ENCODE data around the gene ZNF816. TPM values are rescaled to one million over a fixed set of nuclear protein-coding genes. Genes with fewer than 3 reads are reported as not detected.
"Not testable (repeated sequence)": the region's sequence is repeated elsewhere in the genome, so short reads cannot be mapped to it uniquely, and the experiment has no call there.

Gene ZNF816
- total RNA-seq, 2 experiments from 2014 or later = 11.2 to 12.9 TPM

DNA sequence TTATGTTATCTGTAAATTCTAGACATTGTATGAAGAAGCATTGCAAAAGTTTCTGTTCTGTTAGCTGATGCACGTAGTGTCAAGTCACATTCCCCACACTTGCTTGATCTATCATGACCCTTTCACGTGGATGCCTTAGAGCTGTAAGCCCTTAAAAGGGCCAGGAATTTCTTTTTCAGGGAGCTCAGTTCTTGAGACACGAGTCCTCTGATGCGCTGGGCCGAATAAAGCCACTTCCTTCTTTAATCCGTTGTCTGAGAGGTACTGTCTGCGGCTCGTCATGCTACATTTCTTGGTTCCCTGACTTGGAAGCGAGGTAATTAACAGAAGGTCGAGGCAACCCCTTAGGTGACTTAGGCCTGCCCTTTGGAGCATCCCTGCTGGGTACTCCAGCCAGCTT, 5.8 kb downstream of the ZNF816 start:
- H3K36me3 Mint-ChIP-seq (ENCODE audit: low read depth) = peaks cover 94% of the 10 kb centered on the region
- peaks cover 58% of the 10 kb centered on the region for H3K9me3 Mint-ChIP-seq (ENCODE audit: insufficient read depth)
- no peaks in the 10 kb centered on the region for H3K27me3 Mint-ChIP-seq (ENCODE audit: low read depth)
- peaks cover 16% of the 10 kb centered on the region for H3K4me1 Mint-ChIP-seq (ENCODE audit: low read depth)
- H3K4me3 Mint-ChIP-seq = no peak overlapping the region
- POLR2A ChIA-PET = no interaction called here
- ATAC-seq = no peak
- CTCF ChIA-PET = no interaction called here
- H3K27ac Mint-ChIP-seq = no peak overlapping the region
- DNase-seq = no peak

DNA sequence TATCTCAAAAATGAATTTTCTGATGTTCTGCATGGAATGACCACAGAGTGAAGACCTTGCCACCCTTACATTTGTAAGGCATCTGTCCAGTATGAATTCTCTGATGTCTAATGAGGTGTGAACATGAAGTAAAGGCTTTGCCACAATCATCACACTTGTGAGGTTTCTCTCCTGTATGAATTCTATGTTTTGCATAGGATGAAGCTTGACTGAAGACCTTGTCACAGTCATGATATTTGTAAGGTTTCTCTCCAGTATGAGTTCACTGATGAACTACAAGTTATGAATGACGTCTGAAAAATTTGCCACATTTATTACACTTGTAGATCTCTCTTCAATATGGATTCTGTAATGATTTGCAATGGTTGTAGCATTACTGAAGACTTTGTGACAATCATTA, 13.3 kb downstream of the ZNF816 start:
- peaks cover 63% of the 10 kb centered on the region for H3K9me3 Mint-ChIP-seq (ENCODE audit: insufficient read depth)
- ATAC-seq = no peak
- no peak overlapping the region for H3K4me3 Mint-ChIP-seq
- peaks cover 61% of the 10 kb centered on the region for H3K36me3 Mint-ChIP-seq (ENCODE audit: low read depth)
- CTCF ChIA-PET = no interaction called here
- POLR2A ChIA-PET = no interaction called here
- no peak for DNase-seq
- H3K27ac Mint-ChIP-seq = no peak overlapping the region
- no peaks in the 10 kb centered on the region for H3K27me3 Mint-ChIP-seq (ENCODE audit: low read depth)
- no peaks in the 10 kb centered on the region for H3K4me1 Mint-ChIP-seq (ENCODE audit: low read depth)

DNA sequence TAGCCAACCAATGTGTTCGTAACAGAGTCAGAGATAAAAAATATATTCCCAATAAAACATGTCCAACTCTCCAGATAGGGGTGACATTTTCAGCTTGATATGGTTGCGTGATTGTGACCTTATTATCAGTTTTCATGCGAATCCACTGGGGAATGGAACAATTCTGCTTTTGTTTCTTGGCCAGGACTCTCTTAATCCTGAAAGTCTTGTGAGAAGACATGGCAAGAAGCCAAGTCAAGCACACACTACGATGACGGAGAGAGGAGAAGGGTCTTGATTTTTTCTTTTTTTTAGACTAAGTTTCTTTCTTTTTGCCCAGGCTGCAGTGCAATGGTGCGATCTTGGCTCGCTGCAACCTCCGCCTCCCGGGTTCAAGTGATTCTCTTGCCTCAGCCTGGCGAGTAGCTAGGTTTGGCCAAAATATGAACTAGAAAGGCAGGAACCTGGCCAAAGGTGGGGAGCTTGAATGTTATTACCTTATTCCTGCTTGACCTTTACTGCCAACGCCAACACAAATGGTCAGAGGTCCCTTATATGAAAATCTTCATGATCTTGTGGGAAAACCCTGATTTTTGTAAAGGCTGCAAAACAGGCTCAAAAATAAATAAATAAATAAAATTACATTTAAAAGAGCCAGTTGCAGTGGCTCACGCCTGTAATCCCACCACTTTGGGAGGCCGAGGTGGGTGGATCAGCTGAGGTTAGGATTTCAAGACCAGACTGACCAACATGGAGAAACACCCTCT, 14.5 kb downstream of the ZNF816 start:
- ATAC-seq (no peak), DNase-seq (no peak)
- Mint-ChIP-seq H3K4me1 (ENCODE audit: low read depth) (peaks cover 2% of the 10 kb centered on the region), H3K27ac (no peak overlapping the region), H3K36me3 (ENCODE audit: low read depth) (peaks cover 54% of the 10 kb centered on the region), H3K9me3 (ENCODE audit: insufficient read depth) (peaks cover 63% of the 10 kb centered on the region), H3K4me3 (no peak overlapping the region), H3K27me3 (ENCODE audit: low read depth) (no peaks in the 10 kb centered on the region)
- CTCF ChIA-PET = no interaction called here
- POLR2A ChIA-PET = no interaction called here

DNA sequence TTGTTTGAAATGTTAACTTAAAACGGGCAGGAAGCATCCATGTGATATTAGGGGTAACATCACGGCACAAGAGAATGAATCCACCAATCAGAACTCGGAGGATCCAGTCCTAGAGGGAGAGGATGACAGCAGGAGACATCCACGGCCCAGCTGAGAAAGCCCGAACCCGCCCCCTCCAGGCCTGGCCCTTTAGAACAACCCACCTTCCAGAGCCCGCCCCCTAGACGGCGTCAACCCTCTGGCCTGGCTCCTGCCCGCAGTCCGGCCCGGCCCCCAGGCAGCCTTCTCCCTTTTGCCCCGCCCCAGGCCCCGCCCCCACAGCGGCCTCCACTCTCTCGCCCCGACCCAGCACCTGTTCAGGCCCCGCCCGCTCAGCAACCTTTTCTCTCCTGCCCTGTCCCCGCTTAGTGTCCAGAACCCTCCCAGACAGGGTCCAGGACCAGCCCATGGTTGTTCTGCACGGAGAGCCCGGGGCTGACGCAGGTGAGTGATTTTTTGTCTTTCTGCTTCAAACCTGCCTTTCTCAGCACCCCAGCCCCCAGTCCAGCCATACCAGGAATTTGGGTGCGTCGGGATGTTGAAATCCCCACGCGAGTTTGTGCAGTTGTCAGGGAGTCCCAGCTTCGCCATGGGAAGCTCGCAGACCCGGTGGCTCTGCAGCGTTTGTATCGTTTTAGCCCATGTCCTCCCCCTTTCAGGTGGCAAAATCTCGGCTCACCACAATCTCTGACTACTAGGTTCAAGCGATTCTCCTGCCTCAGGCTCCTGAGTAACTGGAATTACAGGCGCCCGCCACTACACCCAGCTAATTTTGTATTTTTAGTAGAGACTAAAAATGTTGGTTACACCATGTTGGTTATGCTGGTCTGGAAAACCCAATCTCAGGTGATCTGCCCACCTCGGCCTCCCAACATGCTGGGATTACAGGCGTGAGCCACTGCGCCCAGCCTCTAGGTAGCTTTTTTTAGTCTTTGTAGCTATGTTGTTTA, 16.1 kb downstream of the ZNF816 start:
- ChIA-PET CTCF (no interaction called here), POLR2A (interaction anchor here (0.6 kb wide), 1 partner anchor 420 kb away, joined by 4 read pairs; no protein-coding TSS in a partner anchor)
- DNase-seq = no peak
- H3K27ac Mint-ChIP-seq = no peak overlapping the region
- H3K27me3 Mint-ChIP-seq (ENCODE audit: low read depth) = no peaks in the 10 kb centered on the region
- H3K4me3 Mint-ChIP-seq = no peak overlapping the region
- peaks cover 5% of the 10 kb centered on the region for H3K4me1 Mint-ChIP-seq (ENCODE audit: low read depth)
- no peak for ATAC-seq
- H3K36me3 Mint-ChIP-seq (ENCODE audit: low read depth) = peaks cover 40% of the 10 kb centered on the region
- H3K9me3 Mint-ChIP-seq (ENCODE audit: insufficient read depth) = peaks cover 51% of the 10 kb centered on the region

DNA sequence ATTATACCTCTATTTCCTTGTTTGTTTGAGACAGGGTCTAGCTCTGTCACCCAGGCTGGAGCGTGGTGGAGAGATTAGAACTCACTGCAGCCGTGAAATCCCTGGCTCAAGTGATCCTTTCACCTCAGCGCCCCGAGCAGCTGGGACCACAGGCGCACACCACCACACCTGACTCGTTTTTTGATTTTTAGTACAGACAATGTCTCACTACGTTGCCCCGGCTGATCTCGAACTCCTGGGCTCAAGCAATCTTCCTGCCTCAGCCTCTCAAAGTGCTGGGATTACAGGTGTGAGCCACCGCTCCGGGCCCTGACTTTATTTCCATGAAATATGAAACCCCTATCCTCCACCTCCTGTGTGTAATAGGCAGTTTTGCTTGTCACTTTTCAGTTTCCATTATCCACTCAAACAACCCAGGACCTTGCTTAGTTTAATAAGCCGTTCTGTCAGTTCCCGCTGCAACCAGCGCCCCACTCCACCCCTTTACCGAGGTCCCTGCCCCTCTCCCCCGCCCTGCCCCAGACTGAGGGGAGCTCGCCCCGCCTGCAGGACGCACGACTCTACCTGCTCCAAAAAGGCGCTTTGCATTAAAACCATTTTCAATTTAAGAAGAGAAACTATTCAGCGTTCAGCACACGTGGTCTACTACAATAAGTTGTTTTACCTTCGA, 16.9 kb downstream of the ZNF816 start:
- no peak for ATAC-seq
- peaks cover 35% of the 10 kb centered on the region for H3K36me3 Mint-ChIP-seq (ENCODE audit: low read depth)
- no peaks in the 10 kb centered on the region for H3K27me3 Mint-ChIP-seq (ENCODE audit: low read depth)
- CTCF ChIA-PET = no interaction called here
- H3K4me1 Mint-ChIP-seq (ENCODE audit: low read depth) = peaks cover 13% of the 10 kb centered on the region
- no peak overlapping the region for H3K27ac Mint-ChIP-seq
- no peak for DNase-seq
- peaks cover 43% of the 10 kb centered on the region for H3K9me3 Mint-ChIP-seq (ENCODE audit: insufficient read depth)
- no peak overlapping the region for H3K4me3 Mint-ChIP-seq
- POLR2A ChIA-PET = no interaction called here

DNA sequence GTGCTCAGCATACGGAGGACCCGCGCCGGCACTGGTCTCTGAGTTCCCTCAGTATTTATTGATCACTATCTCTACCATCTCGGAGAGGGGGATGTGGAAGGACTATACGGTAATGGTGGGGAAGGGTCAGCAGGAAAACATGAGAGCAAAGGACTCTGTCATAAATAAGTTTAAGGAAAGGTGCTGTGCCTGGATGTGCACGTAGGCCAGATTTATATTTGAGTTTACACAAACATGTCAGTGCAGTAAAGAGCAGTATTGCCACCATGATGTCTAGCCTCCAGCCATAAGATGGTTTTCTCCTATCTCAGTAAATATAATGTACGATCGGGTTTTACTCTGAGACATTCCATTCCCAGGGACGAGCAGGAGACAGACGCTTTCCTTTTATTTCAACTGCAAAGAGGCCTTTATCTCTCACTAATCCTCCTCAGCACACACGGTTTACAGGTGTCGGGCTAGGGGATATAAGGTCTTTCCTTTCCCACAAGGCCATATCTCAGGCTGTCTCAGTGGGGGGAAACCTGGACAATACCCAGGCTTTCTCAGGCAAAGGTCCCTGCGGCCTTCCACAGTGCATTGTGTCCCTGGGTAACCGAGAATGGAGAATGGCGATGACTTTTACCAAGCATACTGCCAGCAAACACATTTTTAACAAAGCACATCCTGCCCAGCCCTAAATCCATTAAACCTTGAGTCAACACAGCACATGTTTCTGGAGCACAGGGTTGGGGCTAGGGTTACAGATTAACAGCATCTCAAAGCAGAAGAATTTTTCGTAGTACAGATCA, 17.8 kb downstream of the ZNF816 start:
- Mint-ChIP-seq H3K4me1 (ENCODE audit: low read depth) (peaks cover 16% of the 10 kb centered on the region), H3K9me3 (ENCODE audit: insufficient read depth) (peaks cover 34% of the 10 kb centered on the region), H3K36me3 (ENCODE audit: low read depth) (peaks cover 29% of the 10 kb centered on the region)
- H3K4me3 Mint-ChIP-seq; DNase-seq; H3K27ac Mint-ChIP-seq; POLR2A ChIA-PET; CTCF ChIA-PET; ATAC-seq; H3K27me3 Mint-ChIP-seq (ENCODE audit: low read depth): not testable (repeated sequence)

DNA sequence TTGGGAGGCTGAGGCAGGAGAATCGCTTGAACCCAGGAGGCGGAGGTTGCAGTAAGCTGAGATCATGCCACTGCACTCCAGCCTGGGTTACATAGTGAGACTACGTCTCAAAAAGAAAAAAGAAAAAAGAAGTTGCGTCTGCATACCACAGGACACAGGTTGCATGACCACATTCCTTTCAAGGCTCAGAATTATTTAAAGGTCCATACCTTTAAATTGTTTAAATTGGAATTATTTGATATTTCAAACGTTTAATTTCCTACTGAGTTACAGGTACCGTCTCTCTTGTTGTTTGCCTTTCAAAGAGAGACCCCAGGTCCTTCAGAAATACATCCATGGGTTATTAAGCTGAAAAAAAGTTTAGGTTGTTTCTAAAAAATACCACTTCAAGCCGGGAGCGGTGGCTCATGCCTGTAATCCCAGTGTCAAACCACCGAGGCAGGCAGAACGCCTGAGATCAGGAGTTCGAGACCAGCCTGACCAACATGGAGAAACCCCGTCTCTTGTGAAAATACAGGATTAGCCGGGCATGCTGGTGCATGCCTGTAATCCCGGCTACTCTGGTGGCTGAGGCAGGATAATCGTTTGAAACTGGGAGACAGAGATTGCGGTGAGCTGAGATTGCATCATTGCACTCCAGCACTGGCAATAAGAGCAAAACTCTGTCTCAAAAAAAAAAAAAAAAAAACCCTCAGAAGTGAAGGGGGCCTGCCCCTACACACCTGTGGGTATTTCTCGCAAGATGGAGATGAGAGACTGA, 18.6 kb downstream of the ZNF816 start:
- Mint-ChIP-seq H3K4me1 (ENCODE audit: low read depth) (peaks cover 19% of the 10 kb centered on the region), H3K36me3 (ENCODE audit: low read depth) (peaks cover 25% of the 10 kb centered on the region), H3K4me3 (no peak overlapping the region), H3K9me3 (ENCODE audit: insufficient read depth) (peaks cover 27% of the 10 kb centered on the region), H3K27me3 (ENCODE audit: low read depth) (no peaks in the 10 kb centered on the region), H3K27ac (no peak overlapping the region)
- DNase-seq (no peak), ATAC-seq (no peak)
- ChIA-PET POLR2A (no interaction called here), CTCF (no interaction called here)

DNA sequence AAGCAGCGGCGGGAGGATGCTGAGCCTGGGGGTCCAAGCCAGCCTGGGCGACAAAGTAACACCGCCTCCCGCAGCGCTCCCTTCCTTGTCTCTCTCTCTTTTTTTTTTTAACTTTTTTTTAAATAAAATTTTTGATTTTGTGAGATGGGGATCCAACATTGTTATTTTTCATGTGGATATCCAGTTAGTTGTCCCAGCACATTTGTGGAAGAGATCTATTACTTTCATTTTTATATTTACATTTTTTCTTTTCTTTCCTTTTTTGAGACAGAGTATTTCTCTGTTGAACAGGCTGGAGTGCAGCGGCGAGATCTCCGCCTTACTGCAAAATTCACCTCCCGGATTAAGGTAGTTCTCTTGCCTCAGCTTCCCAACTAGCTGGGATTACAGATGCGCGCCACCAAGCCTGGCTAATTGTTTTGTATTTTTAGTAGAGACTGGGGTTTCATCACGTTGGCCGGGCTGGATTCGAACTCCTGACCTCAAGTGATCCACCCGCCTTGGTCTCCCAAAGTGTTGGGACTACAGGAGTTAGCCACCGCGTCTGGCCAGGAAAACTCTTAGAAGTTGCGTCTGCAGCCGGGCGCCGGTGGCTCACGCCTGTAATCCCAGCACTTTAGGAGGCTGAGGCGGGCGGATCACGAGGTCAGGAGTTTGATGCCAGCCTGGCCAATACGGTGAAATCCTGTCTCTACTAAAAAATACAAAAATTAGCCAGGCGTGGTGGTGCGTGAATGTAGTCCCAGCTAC, 19.4 kb downstream of the ZNF816 start:
- POLR2A ChIA-PET = no interaction called here
- Mint-ChIP-seq H3K27ac (peak overlapping the region; percentile 92), H3K4me3 (peak overlapping the region; percentile 93), H3K9me3 (ENCODE audit: insufficient read depth) (peaks cover 26% of the 10 kb centered on the region), H3K27me3 (ENCODE audit: low read depth) (no peaks in the 10 kb centered on the region), H3K4me1 (ENCODE audit: low read depth) (peaks cover 25% of the 10 kb centered on the region), H3K36me3 (ENCODE audit: low read depth) (peaks cover 32% of the 10 kb centered on the region)
- ATAC-seq (no peak), DNase-seq (no peak)
- CTCF ChIA-PET = no interaction called here

DNA sequence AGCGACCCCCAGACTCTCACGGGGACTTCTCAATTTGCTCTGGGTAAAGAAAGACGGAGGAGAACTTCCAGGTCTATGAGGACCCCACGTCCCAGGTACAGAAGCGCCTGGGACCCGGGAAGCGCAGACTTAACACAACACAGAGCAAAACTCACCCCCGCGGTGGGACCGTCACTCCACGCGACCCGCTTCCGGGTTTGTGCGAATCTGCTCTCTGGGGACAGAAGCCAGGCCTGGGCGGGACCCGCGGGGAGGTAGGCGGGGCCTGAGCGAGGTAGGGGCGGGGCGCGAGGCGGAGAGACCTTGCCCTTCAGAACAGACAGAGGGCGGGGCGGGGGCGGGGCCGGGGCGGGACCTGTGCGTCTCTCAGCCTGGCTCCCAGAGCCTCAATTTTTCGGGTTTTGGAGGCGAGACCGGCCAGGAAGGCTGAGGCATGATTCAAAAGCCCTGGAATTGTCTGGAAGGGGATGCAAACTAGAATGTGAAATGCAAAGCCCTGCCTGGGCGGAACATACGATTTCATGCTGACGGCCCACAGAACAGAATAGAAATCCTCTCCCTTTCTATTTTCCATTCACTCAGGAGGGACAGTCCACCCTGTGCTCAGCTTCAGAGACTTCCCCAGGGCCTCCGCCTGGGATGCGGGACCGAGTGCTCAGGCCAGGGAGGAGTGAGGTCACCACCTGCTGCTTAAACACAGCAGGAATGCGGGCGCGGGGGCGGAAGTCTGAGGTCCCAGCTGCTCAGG, 20.1 kb downstream of the ZNF816 start:
- no peaks in the 10 kb centered on the region for H3K27me3 Mint-ChIP-seq (ENCODE audit: low read depth)
- peaks cover 31% of the 10 kb centered on the region for H3K36me3 Mint-ChIP-seq (ENCODE audit: low read depth)
- H3K4me3 Mint-ChIP-seq = peak overlapping the region; percentile 93
- CTCF ChIA-PET = no interaction called here
- H3K27ac Mint-ChIP-seq = peak overlapping the region; percentile 92
- peaks cover 27% of the 10 kb centered on the region for H3K4me1 Mint-ChIP-seq (ENCODE audit: low read depth)
- POLR2A ChIA-PET = no interaction called here
- peak; percentile 97 for DNase-seq
- peaks cover 21% of the 10 kb centered on the region for H3K9me3 Mint-ChIP-seq (ENCODE audit: insufficient read depth)
- ATAC-seq = peak; percentile 99

DNA sequence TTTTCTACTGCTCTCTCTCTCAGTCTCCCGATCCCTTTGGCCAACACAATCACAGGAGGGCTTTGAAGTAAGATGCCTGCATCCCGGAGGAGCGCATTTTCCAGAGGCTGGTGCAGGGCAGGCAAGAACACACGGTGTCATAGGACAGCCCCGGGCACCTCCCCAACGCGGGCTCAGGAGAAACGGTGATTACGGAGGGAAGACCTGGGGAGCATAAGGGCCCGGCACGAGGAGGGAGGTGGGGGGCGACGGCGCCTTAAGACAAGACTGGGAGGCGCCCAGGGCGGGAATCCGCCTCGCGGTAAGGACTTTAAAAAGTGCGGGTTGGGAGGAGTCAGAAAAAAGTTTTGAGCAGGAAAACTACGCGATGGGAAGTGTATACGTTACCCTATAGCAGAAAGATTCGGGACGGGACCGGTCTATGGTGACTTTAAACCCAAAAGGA, 20.7 kb downstream of the ZNF816 start:
- H3K9me3 Mint-ChIP-seq (ENCODE audit: insufficient read depth) = peaks cover 16% of the 10 kb centered on the region

More for the DNA sequence above, 20.7 kb downstream of the ZNF816 start:
- ChIA-PET CTCF (no interaction called here), POLR2A (interaction anchor here (1.5 kb wide), 1 partner anchor 20 kb away, joined by 3 read pairs; no protein-coding TSS in a partner anchor)
- peaks cover 27% of the 10 kb centered on the region for H3K4me1 Mint-ChIP-seq (ENCODE audit: low read depth)
- peak; percentile 37 for ATAC-seq
- DNase-seq = peak; percentile 39
- peak overlapping the region; percentile 92 for H3K27ac Mint-ChIP-seq
- peaks cover 35% of the 10 kb centered on the region for H3K36me3 Mint-ChIP-seq (ENCODE audit: low read depth)
- no peaks in the 10 kb centered on the region for H3K27me3 Mint-ChIP-seq (ENCODE audit: low read depth)
- H3K4me3 Mint-ChIP-seq = peak overlapping the region; percentile 93
